Stimulated activated CD4-positive, alpha-beta T cell treated with anti-CD3 and anti-CD28 coated beads, Interleukin-4, amount 100 ng/mL, for 4 hours (primary cell): ENCODE measurements around the gene ARMC10.
A peak's percentile ranks its signal among the peaks of the same experiment; 100 is the strongest.
"Not testable (repeated sequence)": the region's sequence is repeated elsewhere in the genome, so short reads cannot be mapped to it uniquely, and the experiment has no call there.

Experiments used
- DNase-seq, 2 experiments: peaks; one replicate each; pipeline ENCODE4 v3.0.0-alpha.2; 2020

Gene ARMC10

GRCh38 chr7:103074519-103075336 is at the start of gene ARMC10, which contains the start of gene FBXL13:
TSS of gene ARMC10 (plus strand) at chr7:103075140. CDS start at chr7:103075273, 133 bp downstream.
TSS of gene FBXL13 (minus strand) at chr7:103074796.
- DNase-seq, result peak; percentile 89 to 90

- DNase-seq, result no peak
These were observed 49.6 kb upstream of the ARMC10 start for GRCh38 chr7:103025341-103025740.

GRCh38 chr7:103031024-103031423 is 43.9 kb upstream of the ARMC10 start:
- DNase-seq, result no peak

GRCh38 chr7:103031781-103032180 is 43.2 kb upstream of the ARMC10 start:
- DNase-seq, result no peak

- DNase-seq, result not testable (repeated sequence)
These were observed 40.6 kb upstream of the ARMC10 start for GRCh38 chr7:103034318-103034717.

- DNase-seq, result no peak
These were observed 37.5 kb upstream of the ARMC10 start for GRCh38 chr7:103037476-103037822.

- not testable (repeated sequence) for DNase-seq
These were observed 36.9 kb upstream of the ARMC10 start for GRCh38 chr7:103037823-103038739.

- not testable (repeated sequence) for DNase-seq
These were observed 33.1 kb upstream of the ARMC10 start for GRCh38 chr7:103041815-103042214.

GRCh38 chr7:103048833-103049232 is 26.1 kb upstream of the ARMC10 start:
- DNase-seq, result no peak

- DNase-seq, result no peak
These were observed 23.4 kb upstream of the ARMC10 start for GRCh38 chr7:103051519-103051918.

GRCh38 chr7:103056006-103056405 is 18.9 kb upstream of the ARMC10 start:
- DNase-seq, result not testable (repeated sequence)

GRCh38 chr7:103058122-103058521 is 16.8 kb upstream of the ARMC10 start:
- DNase-seq, result no peak

- DNase-seq, result no peak
These were observed 15.5 kb upstream of the ARMC10 start for GRCh38 chr7:103059471-103059870.

- no peak for DNase-seq
These were observed 11.0 kb upstream of the ARMC10 start for GRCh38 chr7:103063895-103064294.

- peak; percentile 26 to 36 for DNase-seq
These were observed 9.3 kb upstream of the ARMC10 start for GRCh38 chr7:103065667-103066066.

GRCh38 chr7:103068414-103069403 is 6.2 kb upstream of the ARMC10 start:
- no peak for DNase-seq

- no peak for DNase-seq
These were observed 3.9 kb upstream of the ARMC10 start for GRCh38 chr7:103071000-103071399.

- no peak for DNase-seq
These were observed 886 bp upstream of the ARMC10 start for GRCh38 chr7:103073989-103074518.

- peak; percentile 76 to 87 for DNase-seq
These were observed 488 bp downstream of the ARMC10 start for GRCh38 chr7:103075337-103075918.

- DNase-seq, result no peak
These were observed 1.8 kb downstream of the ARMC10 start for GRCh38 chr7:103076764-103077163.

GRCh38 chr7:103077318-103077717 is 2.4 kb downstream of the ARMC10 start:
- DNase-seq, result no peak

- not testable (repeated sequence) for DNase-seq
These were observed 3.3 kb downstream of the ARMC10 start for GRCh38 chr7:103078226-103078625.
